DOHH2 (cell line): ENCODE results near the gene PLA2G4E.

Experiments used
- EZH2phosphoT487 ChIP-seq: fragments of 200-600 bp; sonication (generic); IDR thresholded peaks from 2 replicates; pipeline ENCODE4 v1.6.1; 2017; ENCODE audit warnings: borderline replicate concordance, mild to moderate bottlenecking, antibody characterized with exemption, low read length, moderate library complexity, mixed read lengths
- TF ChIP-seq, protein P1 (sequence below): fragments of 200-600 bp; sonication (generic); IDR thresholded peaks from one replicate; pipeline ENCODE4 v1.5.1; 2014; ENCODE audit warnings: antibody characterized with exemption, mild to moderate bottlenecking, low read depth, low read length; ENCODE audit not compliant: poor library complexity, severe bottlenecking

DNA sequence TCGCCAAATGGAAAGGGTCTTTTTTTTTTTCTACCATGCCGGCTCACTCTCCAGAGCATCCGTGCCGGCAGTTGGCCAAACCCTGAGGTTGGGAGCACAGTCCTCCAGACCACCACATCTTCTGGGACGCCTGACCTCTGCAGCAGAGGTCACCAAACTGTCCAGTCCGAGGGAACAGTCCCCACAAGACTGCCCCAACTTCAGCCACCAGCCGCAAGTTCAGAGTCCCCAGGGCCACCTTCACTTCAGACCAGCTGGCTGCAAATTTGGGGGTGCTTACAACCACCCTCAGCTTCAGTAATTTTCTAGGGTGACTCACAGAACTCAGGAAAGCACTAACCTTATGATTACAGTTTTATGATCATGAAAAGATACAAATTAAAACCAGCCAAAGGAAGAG is 44.6 kb upstream of the PLA2G4E start:
- TF ChIP-seq, protein P1, sequence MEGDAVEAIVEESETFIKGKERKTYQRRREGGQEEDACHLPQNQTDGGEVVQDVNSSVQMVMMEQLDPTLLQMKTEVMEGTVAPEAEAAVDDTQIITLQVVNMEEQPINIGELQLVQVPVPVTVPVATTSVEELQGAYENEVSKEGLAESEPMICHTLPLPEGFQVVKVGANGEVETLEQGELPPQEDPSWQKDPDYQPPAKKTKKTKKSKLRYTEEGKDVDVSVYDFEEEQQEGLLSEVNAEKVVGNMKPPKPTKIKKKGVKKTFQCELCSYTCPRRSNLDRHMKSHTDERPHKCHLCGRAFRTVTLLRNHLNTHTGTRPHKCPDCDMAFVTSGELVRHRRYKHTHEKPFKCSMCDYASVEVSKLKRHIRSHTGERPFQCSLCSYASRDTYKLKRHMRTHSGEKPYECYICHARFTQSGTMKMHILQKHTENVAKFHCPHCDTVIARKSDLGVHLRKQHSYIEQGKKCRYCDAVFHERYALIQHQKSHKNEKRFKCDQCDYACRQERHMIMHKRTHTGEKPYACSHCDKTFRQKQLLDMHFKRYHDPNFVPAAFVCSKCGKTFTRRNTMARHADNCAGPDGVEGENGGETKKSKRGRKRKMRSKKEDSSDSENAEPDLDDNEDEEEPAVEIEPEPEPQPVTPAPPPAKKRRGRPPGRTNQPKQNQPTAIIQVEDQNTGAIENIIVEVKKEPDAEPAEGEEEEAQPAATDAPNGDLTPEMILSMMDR: no peak
- no peak for TF ChIP-seq EZH2phosphoT487
